Activated effector memory CD4-positive, alpha-beta T cell treated with anti-CD3 and anti-CD28 coated beads, Interleukin-2, amount 50 U/mL, for 16 hours (primary cell): Measurements from ENCODE around the gene TP53I11.

Source experiments
- DNase-seq: peaks from one replicate; pipeline ENCODE4 v3.0.0-alpha.2; 2020

The TP53I11 gene

GRCh38 chr11:44978274-44978960 is 27.7 kb upstream of the TP53I11 start:
- no peak for DNase-seq

GRCh38 chr11:44977493-44977984 is 26.9 kb upstream of the TP53I11 start:
- DNase-seq: no peak

GRCh38 chr11:44976576-44976975 is 25.9 kb upstream of the TP53I11 start:
- no peak for DNase-seq

GRCh38 chr11:44974402-44975000 is 23.8 kb upstream of the TP53I11 start:
- DNase-seq: no peak

- no peak for DNase-seq
Measured at GRCh38 chr11:44973632-44974401, 23.1 kb upstream of the TP53I11 start.

- DNase-seq: no peak
Measured at GRCh38 chr11:44972746-44973435, 22.2 kb upstream of the TP53I11 start.

- DNase-seq: no peak
Measured at GRCh38 chr11:44971185-44971584, 20.5 kb upstream of the TP53I11 start.

GRCh38 chr11:44970293-44970692 is 19.6 kb upstream of the TP53I11 start:
- DNase-seq: no peak

- DNase-seq: no peak
Measured at GRCh38 chr11:44969651-44970252, 19.1 kb upstream of the TP53I11 start.

- no peak for DNase-seq
Measured at GRCh38 chr11:44968510-44968909, 17.8 kb upstream of the TP53I11 start.

GRCh38 chr11:44967930-44968496 is 17.3 kb upstream of the TP53I11 start:
- no peak for DNase-seq

- DNase-seq: no peak
Measured at GRCh38 chr11:44966694-44967093, 16.0 kb upstream of the TP53I11 start.

- DNase-seq: no peak
Measured at GRCh38 chr11:44964526-44965209, 14.0 kb upstream of the TP53I11 start.

- no peak for DNase-seq
Measured at GRCh38 chr11:44963948-44964347, 13.3 kb upstream of the TP53I11 start.

GRCh38 chr11:44963136-44963535 is 12.5 kb upstream of the TP53I11 start:
- no peak for DNase-seq

GRCh38 chr11:44962464-44962863 is 11.8 kb upstream of the TP53I11 start:
- no peak for DNase-seq

GRCh38 chr11:44960200-44960845 is 9.6 kb upstream of the TP53I11 start:
- no peak for DNase-seq

GRCh38 chr11:44959064-44959463 is 8.4 kb upstream of the TP53I11 start:
- no peak for DNase-seq

GRCh38 chr11:44957776-44958564 is 7.3 kb upstream of the TP53I11 start:
- no peak for DNase-seq

- no peak for DNase-seq
Measured at GRCh38 chr11:44957040-44957515, 6.4 kb upstream of the TP53I11 start.
